ENCODE measurements around the gene GSDME.
"Not testable (repeated sequence)": the region's sequence is repeated elsewhere in the genome, so short reads cannot be mapped to it uniquely, and the experiment has no call there.

GSDME gene

DNA sequence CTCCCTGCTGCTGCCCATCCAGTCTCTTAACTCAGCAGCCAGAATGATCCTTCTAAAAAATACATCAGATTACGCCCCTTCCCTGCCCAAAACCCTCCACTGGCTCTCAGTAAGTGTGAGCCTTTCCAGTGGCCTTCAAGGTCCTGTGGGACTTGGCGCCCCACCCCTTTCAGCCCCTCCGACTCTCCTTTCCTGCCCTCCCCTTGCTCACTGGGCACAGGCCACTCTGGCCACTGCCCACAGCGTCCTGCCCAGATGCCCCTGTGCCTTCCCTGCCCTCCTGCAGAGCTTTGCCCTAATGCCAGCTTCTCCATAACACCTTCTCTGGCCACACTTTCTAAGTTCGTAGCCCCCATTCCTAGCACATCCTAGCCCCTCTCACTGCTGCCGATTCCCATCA is 13.8 kb downstream of the GSDME start:
- in situ Hi-C loops (cut with HindIII; ENCODE audit: low sequenced_read_pairs): no loop called here

DNA sequence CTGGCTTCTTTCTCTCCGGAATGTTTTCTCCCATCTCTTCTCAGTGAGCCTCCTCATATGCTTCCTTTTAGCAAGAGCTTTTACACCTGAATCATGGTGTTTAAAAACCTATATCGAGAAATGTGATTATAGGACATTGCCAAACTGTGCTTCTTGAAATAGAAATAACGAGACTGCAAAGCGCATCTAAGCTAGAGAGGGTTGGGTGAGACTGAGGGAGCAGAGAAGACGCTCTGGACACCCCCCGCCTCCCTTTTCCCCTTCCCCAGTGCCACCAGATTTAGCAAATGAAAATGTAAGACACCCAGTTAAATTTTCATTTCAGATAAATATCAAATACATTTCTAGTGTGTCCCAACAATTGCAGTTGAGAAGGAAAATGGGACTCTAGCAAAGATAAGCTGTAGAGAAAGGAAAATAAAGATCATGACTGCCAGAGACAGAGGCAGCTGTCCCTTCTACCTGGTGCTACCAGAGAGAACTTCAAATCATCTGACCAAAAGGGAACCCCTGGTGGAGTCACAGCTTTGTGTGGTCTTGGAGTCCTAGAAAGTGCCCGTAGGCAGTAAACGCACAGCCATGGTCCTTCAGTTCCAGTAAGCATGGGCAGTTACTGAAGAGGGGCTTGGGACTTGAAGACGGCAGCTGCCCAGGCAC is 14.6 kb downstream of the GSDME start:
- in situ Hi-C loops (cut with HindIII; ENCODE audit: low sequenced_read_pairs): no loop called here

DNA sequence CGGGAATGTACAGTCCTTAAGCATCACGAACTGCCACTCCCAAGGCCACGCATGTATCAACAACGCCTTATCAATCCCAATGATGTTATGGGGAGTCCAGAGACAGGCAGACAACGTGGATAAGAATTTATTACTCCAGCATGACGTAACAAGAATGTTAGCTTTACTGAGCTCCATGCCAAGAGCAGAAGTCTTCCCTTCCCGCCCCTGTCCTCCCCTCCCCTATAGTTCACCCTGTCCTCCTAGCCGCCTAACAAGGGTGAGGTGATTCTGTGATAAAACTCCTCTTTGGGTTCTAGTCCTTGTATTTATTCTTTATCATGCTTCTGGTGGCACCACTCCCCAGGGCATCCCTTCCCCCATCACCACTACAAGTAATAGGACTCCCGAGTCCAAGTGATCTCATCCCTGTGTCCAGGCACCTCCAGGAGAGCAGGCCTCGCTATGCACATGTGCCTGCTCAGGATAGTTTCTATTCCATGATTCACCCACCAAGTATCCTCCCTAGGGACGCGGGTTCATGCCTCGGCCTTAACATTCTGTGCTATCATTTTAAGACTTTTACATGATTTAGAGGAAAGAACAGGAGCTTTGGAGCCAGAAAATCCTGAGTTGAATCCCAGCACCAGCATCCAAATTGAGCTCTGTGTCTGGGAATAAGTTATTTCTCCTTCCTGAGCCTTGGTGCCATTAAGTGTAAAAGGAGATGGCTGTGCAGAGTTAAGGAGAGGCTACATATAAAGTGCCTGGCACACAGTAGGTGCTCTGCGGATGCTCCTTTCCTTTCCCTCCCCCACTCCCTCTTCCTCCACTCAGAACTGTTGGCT is 15.4 kb downstream of the GSDME start:
- in situ Hi-C loops (cut with HindIII; ENCODE audit: low sequenced_read_pairs): no loop called here

DNA sequence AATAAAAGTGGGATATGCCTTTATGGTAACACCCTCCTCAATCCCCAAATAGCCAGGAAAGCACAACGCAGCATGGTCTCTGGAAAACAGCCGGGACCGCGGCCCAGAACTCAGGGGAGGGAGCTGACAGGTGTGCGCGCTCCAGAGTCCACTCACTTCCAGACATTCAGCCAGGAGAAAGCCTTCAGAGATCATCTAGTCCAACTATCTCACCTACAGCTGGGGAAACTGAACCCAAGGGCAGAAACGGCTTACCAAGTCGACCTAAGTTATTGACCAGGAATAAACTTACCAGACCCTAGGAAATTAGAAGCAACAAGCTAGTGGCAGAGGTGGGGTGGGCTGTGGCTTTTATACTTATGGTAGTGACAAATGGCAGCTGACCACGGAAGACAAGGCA is 16.4 kb downstream of the GSDME start:
- in situ Hi-C loops (cut with HindIII; ENCODE audit: low sequenced_read_pairs): no loop called here

DNA sequence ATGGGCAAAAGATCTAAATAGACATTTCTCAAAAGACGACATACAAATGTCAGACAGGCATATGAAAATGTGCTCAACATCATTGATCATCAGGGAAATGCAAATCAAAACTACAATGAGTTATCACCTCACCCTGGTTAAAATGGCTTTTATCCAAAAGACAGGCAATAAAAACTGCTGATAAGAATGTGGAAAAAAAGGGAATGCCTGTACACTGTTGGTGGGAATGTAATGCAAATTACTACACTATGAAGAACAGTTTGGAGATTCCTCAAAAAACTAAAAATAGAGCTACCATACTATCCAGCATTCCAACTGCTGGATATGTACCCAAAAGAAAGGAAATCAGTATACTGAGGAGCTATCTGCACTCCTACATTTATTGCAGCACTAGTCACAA is 18.0 kb downstream of the GSDME start:
- in situ Hi-C loops (cut with HindIII; ENCODE audit: low sequenced_read_pairs): no loop called here

DNA sequence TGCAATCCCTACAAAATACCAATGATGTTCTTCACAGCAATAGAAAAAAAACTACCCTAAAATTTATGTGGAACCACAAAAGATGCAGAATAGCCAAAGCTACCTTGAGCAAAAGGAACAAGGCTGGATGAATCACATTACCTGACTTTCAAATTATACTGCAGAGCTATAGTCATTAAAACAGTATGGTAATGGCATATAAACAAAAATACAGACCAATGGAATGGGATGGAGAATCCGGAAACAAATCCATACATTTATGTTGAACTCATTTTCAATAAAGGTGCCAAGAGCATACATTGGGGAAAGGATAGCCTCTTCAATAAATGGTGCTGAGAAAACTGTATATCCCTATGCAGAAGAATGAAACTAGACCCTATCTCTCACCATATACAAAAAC is 18.7 kb downstream of the GSDME start:
- in situ Hi-C loops (cut with HindIII; ENCODE audit: low sequenced_read_pairs): no loop called here

DNA sequence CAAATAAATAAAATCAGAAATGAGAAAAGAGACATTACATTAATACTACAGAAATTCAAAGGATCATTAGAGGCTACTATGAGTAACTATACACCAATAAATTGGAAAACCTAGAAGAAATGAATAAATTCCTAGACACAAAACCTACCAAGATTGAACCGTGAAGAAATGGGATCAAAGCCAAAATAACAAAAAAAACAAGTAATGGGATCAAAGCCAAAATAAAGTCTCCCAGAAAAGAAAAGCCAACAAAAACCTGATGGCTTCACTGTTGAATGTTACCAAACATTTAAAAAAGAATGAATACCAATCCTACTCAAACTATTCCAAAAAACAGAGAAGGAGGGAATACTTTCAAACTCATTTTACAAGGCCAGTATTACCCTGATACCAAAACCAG is 20.0 kb downstream of the GSDME start:
- in situ Hi-C loops (cut with HindIII; ENCODE audit: low sequenced_read_pairs): no loop called here

DNA sequence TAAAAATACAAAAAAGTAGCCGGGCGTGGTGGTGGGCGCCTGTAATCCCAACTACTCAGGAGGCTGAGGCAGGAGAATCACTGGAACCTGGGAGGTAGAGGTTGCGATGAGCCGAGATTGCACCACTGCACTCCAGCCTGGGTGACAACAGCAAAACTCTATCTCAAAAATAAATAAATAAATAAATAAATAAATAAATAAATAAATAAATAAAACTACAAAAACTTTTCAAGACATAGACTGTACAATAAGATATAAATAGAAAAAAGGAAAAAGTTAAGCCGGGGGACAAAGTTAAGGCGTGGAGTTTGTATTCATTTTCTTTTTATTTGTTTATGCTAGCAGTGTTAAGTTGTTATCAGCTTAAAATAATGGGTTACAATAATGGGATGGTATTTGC is 21.7 kb downstream of the GSDME start:
- in situ Hi-C loops (cut with HindIII; ENCODE audit: low sequenced_read_pairs): not testable (repeated sequence)

DNA sequence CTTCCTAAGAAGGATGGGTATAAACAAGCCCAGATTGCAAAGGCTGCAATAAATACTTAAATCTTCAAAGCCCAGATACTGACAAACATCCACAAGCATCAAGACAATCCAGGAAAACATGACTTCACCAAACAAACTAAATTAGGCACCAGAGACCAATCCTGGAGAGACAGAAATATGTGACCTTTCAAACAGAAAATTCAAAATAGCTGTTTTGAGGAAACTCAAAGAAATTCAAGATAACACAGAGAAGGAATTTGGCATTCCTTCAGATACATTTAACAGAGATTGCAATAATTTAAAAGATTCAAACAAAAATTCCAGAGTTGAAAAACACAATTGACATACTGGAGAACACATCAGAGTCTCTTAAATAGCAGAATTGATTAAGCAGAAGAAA is 23.0 kb downstream of the GSDME start:
- in situ Hi-C loops (cut with HindIII; ENCODE audit: low sequenced_read_pairs): no loop called here

DNA sequence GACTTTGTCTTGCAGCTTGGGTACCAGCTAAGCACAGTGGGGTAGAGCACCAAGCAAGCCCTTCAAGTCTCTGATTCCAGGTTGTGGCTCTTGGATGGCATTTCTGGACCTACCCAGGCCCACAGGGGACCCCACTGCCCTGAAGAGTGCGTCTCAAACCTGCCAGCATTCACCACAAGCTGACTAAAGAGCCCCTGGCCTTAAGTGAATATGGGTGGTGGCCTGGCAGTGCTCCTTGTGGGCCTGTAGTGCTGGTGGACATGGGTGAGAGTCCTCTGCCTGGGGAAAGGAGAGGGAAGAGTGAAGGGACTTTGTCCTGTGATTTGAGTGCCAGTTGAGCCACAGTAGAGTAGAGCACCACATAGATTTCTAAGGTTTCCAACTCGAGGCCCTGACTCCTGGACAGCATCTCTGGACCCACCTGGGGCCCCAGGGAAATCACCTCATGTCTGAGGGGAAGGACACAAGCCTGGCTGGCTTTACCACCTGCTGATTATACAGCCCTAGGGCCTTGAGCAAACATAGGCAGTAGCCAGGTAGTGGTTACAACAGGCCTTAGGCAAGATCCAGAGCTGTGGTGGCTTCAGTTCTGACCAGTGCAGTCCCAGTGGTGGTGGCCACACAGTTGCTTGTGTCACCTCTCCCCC is 23.7 kb downstream of the GSDME start:
- in situ Hi-C loops (cut with HindIII; ENCODE audit: low sequenced_read_pairs): no loop called here

DNA sequence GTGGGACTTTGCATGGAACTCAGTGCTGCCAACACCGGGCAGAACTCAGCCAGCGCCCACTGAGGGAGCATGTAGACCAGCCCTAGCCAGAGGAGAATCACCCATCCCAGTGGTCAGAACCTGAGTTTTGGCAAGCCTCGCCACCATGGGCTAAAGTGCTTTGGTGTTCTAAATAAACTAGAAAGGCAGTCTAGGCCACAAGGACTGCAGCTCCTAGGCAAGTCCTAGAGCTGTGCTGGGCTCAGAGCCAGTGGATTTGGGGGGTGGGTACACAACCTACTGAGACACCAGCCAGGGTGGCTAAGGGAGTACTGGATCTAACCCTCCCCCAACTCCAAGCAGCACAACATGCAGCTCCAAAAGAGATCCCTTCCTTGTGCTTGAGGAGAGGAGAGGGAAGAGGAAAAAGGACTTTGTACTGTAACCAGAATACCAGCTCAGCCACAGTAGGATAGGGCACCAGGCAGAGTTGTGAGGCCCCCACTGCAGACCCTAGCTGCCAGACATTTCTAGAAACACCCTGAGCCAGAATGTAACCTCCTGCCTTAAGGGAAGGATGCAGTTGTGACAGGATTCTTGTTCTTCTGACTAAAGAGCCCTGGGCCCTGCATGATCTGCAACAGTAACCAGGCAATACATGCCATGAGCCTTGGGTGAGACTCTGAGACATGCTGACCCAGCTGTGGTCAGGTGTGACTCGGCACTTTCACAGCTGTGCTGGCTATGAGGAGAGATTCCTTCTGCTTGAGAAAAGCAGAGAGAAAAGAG is 24.4 kb downstream of the GSDME start:
- in situ Hi-C loops (cut with HindIII; ENCODE audit: low sequenced_read_pairs): no loop called here

DNA sequence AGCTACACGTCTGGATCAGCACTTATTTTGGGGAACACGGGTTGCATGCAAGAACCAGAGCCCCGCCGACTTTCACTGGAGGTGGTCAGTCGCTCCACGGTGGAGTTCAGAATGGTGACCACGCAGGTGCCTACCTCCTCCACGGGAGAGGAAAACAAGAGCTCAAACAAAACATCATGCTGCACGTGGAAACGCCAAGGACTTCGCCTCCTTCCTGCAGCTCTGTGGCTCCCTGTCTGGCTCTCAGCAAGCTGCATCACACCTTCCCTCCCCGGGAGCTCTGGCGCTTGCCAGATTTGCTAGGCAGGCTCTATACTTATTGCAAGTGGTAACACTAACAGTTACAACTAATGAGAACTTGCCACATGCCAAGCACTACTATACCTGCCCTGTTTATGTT is 26.0 kb downstream of the GSDME start:
- in situ Hi-C loops (cut with HindIII; ENCODE audit: low sequenced_read_pairs): no loop called here

DNA sequence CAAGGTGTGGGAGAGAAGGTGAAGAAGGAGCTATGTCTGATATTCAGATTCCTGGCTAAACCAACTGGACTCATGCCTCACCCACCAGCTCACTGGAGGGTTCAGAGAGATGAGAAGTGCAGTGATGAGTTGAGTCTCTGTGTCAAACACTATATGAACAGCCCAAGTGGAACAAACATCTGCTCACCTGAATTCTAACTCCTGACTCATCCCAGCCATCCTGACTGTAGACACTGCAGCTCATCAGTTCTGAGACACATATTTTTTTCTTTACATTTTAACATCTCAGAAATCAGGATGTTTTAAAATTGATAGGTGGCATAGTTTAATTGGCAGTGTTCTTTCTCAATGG is 27.3 kb downstream of the GSDME start:
- in situ Hi-C loops (cut with HindIII; ENCODE audit: low sequenced_read_pairs): no loop called here

DNA sequence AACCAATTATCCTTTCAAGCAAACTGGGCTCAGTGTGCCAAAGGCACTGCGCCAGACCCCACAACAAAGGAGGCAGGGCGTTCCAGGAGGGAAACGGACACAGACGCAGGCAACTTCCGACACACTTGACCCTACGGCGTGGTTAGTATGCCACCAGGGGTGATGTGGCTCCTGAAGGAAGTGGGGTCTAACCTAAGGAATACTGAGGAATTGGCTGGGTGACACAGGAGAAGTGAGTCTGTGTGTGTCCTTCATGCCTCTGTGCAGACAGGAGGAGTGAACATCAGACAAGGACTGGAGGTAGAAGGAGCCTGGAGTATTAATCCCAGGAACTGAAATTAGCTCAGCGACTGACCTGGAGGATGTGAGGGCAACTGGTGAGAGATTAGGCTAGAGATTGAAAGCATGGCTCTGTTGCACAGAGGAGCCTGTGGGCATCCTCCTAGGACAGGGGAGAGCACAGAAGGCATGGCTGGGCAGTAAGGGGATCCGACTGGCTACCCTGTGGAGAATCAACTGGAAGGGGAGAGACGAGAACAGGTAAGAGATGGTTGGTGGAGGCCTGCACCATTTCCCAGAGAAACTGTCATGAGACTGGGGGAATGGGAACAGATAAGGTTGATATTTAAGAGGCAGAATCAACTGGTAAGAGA is 27.8 kb downstream of the GSDME start:
- in situ Hi-C loops (cut with HindIII; ENCODE audit: low sequenced_read_pairs): loop anchor here (5.0 kb wide), 1 partner anchor 48 kb away; no protein-coding TSS in a partner anchor

DNA sequence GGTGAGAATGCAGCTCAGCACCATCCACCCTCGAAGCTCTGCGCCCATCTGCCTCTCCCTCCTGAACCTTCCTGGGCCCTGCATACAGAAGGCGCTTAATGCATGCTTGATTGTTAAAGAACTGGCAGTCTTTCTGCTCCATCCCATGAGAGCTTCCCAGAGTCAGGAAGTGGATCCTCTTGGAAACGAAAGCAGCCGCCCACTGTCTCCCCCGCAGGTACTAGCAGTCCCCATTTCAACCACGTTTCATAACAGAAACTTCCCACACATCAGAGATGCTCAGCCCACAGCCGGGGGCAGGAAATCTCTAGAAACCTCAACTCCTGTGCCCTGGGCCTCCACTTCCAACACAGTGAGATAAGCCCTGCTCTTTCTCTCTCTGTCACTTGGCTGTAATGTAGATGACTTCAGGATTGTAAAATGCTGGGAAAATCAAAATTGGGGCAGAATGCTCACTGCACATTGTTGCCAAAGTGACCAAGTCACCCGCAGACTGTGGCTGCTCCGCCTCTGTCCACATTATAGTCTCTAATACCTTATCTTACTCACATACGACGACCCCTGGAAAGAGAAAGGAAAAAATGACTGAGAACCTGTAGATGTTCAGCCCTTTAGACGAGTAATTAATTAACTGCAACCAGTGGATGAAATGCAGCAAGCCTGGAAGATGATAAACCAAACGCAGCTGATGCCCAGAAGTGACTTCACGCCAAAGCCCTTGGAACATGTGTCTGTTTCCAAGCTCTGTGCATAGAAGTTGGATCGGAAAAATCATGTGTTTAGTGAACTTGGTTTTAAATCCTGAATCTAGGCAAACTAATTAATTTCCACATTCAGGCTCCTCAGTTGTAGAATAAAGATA is 28.5 kb downstream of the GSDME start:
- in situ Hi-C loops (cut with HindIII; ENCODE audit: low sequenced_read_pairs): loop anchor here (5.0 kb wide), 1 partner anchor 49 kb away; no protein-coding TSS in a partner anchor

DNA sequence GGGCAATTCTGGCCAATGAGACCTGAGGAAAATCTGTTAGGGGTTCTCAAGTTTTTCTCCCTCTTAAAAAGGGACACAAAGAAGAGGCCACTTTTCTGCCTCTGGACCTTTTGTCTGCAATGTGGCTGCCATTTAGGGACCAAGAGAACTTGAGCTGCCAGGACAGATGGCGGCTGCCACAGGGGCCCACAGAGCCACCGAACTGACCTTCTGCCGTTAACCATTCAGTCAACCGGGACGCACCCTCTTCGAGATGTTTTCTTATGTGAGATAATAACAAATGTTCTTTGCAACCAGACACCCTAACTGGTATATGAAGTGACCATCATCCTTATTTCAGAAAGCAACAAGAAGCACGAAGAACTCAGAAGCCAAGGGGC is 29.2 kb downstream of the GSDME start:
- in situ Hi-C loops (cut with HindIII; ENCODE audit: low sequenced_read_pairs): loop anchor here (5.0 kb wide), 1 partner anchor 49 kb away; no protein-coding TSS in a partner anchor

DNA sequence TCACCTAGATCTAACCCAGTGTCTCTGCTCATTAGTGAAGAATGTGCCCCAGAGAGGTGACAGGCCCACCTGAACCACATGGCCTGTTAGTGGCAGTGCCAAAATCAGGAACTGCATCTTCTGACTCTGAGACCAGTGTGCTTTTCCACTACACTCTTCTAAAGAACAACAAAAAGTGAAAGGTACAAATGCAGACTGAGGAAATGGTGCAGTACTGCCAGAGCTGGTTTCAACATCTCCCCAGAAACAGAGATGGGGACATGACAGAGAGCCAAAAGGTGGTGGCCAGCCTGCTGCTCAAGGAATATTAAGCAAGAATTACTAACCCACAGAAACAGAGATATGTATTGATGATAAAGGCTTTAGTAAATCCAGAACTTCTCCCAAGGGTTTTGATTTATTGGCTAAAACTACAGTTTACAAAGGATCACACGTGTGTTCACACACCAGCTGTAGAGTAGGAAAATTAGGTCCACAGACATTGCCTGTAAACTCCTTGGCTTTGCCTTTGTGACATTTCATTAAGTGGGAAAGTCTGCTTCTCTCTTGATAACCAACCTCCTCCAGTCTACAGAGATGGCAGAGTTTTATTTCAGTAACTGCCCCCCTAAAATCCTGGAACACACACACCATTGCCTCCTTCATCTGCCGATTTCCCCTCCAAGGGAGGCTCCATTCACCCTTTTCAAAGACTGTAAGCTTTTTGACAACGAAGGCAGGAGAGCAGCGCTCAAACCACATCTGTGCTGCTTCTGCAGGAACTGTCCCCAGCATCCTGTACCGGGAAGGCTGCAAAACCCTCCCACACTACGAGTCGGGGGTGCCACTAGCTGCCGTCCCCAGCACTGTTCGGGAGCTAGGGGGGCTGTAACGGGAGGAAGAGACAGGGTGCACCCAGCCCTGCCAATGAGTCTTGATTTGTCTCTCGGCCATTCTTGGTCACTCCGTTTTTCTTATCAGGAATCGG is 29.8 kb downstream of the GSDME start:
- in situ Hi-C loops (cut with HindIII; ENCODE audit: low sequenced_read_pairs): loop anchor here (5.0 kb wide), 1 partner anchor 50 kb away; no protein-coding TSS in a partner anchor

DNA sequence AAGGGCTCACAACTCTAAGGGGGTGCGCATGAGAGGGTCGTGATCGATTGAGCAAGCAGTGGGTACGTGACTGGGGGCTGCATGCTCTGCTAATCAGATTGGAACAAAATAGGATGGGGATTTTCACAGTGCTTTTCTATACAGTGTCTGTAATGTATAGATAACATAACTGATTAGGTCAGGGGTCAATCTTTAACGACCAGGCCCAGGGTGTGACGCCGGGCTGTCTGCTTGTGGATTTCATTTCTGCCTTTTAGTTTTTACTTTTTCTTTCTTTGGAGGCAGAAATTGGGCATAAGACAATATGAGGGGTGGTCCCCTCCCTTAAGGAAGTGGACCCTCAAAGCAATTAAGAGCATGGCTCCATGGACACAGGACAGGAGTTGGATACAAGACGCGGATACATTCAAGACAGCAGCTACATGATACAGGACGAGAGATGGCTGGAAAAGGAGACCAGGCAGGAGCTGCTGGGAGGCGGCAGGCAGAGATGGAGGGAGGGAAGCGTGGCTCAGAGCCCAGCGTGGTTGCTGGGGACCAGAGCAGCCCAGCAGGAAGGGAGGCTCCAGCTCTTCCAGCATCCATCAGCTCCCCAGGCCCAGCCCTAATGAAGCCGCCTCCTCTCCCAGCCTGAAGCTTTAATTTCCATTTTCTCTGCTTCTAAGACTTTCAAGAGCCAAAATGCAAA is 31.6 kb downstream of the GSDME start:
- in situ Hi-C loops (cut with HindIII; ENCODE audit: low sequenced_read_pairs): loop anchor here (5.0 kb wide), 1 partner anchor 52 kb away; no protein-coding TSS in a partner anchor
